Measurements from ENCODE around the gene PCDHGB4. TPM values are rescaled to one million over a fixed set of nuclear protein-coding genes. Genes with fewer than 3 reads are reported as not detected.
"Not testable (repeated sequence)": the region's sequence is repeated elsewhere in the genome, so short reads cannot be mapped to it uniquely, and the experiment has no call there.

Gene PCDHGB4
- total RNA-seq, 4 donors from 2014 or later: 1.1 to 3.3 (median 1.9) TPM

DNA sequence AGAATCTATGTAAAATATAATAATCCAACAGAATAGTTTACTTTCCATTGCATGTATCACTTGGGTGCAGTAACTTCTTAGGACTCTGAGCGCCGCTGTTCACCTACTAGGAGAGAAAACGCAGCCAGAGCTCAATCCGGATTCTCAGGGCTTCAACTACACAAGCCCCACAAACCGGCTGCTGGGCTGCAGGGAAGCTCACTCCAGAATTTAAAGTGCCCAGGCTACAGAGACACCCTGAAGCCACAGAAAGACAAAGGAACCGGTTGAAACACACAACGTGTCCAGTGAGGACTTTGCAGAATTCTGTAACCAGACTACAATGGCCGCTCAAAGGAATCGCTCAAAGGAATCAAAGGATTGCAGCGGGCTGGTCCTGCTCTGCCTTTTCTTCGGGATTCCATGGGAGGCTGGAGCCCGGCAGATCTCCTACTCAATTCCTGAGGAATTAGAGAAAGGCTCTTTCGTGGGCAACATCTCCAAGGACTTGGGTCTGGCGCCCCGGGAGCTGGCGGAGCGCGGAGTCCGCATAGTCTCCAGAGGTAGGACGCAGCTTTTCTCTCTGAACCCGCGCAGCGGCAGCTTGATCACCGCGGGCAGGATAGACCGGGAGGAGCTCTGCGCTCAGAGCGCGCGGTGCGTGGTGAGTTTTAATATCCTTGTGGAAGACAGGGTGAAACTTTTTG, 25.5 kb downstream of the PCDHGB4 start, which contains the start of gene PCDHGA10:
Gene PCDHGA10, plus strand, starts transcription at position 134 of the 686 bp plus-strand sequence. Its CDS starts 189 bp downstream, at position 323.
- H3K27me3 ChIP-seq: no peaks in the 10 kb centered on the region
- no peak within 1 kb of the TSS for H3K27ac ChIP-seq
- H3K4me3 ChIP-seq: peak within 1 kb of the TSS; percentile 24 to 45 (median 36)
- peaks cover 0 to 76% (median 16%) of the 10 kb centered on the region in 4 donors for H3K9me3 ChIP-seq
- DNase-seq: peak in 2 of 3 donors; percentile 57 to 83
- H3K36me3 ChIP-seq: no peaks in the 10 kb centered on the region
- TF ChIP-seq, protein P1, sequence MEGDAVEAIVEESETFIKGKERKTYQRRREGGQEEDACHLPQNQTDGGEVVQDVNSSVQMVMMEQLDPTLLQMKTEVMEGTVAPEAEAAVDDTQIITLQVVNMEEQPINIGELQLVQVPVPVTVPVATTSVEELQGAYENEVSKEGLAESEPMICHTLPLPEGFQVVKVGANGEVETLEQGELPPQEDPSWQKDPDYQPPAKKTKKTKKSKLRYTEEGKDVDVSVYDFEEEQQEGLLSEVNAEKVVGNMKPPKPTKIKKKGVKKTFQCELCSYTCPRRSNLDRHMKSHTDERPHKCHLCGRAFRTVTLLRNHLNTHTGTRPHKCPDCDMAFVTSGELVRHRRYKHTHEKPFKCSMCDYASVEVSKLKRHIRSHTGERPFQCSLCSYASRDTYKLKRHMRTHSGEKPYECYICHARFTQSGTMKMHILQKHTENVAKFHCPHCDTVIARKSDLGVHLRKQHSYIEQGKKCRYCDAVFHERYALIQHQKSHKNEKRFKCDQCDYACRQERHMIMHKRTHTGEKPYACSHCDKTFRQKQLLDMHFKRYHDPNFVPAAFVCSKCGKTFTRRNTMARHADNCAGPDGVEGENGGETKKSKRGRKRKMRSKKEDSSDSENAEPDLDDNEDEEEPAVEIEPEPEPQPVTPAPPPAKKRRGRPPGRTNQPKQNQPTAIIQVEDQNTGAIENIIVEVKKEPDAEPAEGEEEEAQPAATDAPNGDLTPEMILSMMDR (IDR thresholded peaks at IDR 0.05): peak in 4 of 6 experiments; percentile 53 to 64 (median 61)
- no peak for TF ChIP-seq POLR2A (IDR thresholded peaks at IDR 0.05)
- H3K4me1 ChIP-seq: no peaks in the 10 kb centered on the region

DNA sequence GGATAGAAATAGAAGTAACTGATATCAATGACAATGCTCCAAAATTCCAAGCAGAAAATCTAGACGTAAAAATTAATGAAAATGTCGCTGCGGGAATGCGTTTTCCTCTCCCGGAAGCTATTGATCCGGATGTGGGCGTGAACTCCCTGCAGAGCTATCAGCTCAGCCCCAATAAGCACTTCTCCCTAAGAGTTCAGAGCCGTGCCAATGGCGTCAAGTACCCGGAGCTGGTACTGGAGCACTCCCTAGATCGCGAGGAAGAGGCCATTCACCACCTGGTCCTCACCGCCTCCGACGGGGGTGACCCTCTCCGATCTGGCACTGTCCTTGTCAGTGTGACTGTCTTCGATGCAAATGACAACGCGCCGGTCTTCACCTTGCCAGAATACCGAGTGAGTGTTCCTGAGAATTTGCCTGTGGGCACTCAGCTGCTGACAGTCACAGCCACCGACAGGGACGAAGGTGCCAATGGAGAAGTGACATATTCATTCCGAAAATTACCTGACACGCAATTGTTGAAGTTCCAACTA, 26.1 kb downstream of the PCDHGB4 start:
- H3K4me1 ChIP-seq: no peaks in the 10 kb centered on the region
- TF ChIP-seq, protein P1 (IDR thresholded peaks at IDR 0.05): no peak
- TF ChIP-seq POLR2A (IDR thresholded peaks at IDR 0.05): no peak
- no peak overlapping the region for H3K27ac ChIP-seq
- no peaks in the 10 kb centered on the region for H3K27me3 ChIP-seq
- no peaks in the 10 kb centered on the region for H3K36me3 ChIP-seq
- H3K9me3 ChIP-seq: peaks cover 0 to 76% (median 18%) of the 10 kb centered on the region in 4 donors
- DNase-seq: no peak
- H3K4me3 ChIP-seq: peak overlapping the region; percentile 24 to 45 (median 36)

DNA sequence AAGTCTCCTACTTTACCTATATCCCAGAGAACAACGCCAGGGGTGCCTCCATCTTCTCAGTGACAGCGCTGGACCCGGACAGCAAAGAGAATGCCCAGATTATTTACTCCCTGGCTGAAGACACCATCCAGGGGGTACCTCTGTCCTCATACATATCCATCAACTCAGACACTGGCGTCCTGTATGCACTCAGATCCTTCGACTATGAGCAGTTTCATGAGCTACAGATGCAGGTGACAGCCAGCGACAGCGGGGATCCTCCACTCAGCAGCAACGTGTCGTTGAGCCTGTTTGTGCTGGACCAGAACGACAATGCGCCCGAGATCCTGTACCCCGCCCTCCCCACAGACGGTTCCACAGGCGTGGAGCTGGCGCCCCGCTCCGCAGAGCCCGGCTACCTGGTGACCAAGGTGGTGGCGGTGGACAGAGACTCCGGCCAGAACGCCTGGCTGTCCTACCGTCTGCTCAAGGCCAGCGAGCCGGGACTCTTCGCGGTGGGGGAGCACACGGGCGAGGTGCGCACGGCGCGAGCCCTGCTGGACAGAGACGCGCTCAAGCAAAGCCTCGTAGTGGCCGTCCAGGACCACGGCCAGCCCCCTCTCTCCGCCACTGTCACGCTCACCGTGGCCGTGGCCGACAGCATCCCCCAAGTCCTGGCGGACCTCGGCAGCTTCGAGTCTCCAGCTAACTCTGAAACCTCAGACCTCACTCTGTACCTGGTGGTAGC, 27.2 kb downstream of the PCDHGB4 start:
- H3K9me3 ChIP-seq: peaks cover 0 to 76% (median 19%) of the 10 kb centered on the region in 4 donors
- H3K36me3 ChIP-seq, H3K27ac ChIP-seq, H3K4me3 ChIP-seq, DNase-seq, H3K4me1 ChIP-seq, H3K27me3 ChIP-seq: not testable (repeated sequence)

DNA sequence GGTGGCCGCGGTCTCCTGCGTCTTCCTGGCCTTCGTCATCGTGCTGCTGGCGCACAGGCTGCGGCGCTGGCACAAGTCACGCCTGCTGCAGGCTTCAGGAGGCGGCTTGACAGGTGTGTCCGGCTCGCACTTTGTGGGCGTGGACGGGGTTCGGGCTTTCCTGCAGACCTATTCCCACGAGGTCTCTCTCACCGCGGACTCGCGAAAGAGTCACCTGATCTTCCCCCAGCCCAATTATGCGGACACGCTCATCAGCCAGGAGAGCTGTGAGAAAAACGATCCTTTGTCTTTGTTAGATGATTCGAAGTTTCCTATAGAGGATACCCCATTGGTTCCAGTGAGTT, 27.7 kb downstream of the PCDHGB4 start:
- DNase-seq, H3K36me3 ChIP-seq, H3K27me3 ChIP-seq, H3K27ac ChIP-seq, H3K4me1 ChIP-seq, H3K4me3 ChIP-seq: not testable (repeated sequence)
- peaks cover 0 to 76% (median 17%) of the 10 kb centered on the region in 4 donors for H3K9me3 ChIP-seq

DNA sequence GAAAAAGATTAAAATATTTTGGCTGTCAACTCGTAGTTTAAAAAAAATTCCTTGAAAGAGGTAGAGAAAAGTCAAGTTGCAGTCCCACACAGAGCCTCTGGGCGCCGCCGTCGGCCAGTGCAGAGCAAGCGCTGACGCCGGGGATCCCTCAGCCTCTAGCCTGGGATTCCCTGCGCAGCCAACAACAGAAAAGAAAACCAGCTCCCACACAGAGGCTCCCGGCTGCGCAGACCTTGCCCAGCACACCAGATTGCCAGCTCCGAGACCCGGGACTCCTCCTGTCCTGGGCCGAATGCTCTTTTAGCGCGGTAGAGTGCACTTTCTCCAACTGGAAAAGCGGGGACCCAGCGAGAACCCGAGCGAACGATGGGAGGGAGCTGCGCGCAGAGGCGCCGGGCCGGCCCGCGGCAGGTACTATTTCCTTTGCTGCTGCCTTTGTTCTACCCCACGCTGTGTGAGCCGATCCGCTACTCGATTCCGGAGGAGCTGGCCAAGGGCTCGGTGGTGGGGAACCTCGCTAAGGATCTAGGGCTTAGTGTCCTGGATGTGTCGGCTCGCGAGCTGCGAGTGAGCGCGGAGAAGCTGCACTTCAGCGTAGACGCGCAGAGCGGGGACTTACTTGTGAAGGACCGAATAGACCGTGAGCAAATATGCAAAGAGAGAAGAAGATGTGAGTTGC, 30.1 kb downstream of the PCDHGB4 start, which contains the start of gene PCDHGB7:
Gene PCDHGB7, plus strand, starts transcription at position 184 of the 679 bp plus-strand sequence. Its CDS starts 183 bp downstream, at position 367.
- peaks cover 0 to 85% (median 25%) of the 10 kb centered on the region in 4 donors for H3K9me3 ChIP-seq
- peak in 2 of 3 donors; percentile 54 to 80 for DNase-seq
- not testable (repeated sequence) for H3K27ac ChIP-seq, H3K27me3 ChIP-seq, H3K4me1 ChIP-seq, H3K36me3 ChIP-seq
- TF ChIP-seq, protein P1 (IDR thresholded peaks at IDR 0.05): peak; percentile 24 to 51 (median 40)
- peak within 1 kb of the TSS in 3 of 4 donors; percentile 26 to 41 (median 39) for H3K4me3 ChIP-seq

DNA sequence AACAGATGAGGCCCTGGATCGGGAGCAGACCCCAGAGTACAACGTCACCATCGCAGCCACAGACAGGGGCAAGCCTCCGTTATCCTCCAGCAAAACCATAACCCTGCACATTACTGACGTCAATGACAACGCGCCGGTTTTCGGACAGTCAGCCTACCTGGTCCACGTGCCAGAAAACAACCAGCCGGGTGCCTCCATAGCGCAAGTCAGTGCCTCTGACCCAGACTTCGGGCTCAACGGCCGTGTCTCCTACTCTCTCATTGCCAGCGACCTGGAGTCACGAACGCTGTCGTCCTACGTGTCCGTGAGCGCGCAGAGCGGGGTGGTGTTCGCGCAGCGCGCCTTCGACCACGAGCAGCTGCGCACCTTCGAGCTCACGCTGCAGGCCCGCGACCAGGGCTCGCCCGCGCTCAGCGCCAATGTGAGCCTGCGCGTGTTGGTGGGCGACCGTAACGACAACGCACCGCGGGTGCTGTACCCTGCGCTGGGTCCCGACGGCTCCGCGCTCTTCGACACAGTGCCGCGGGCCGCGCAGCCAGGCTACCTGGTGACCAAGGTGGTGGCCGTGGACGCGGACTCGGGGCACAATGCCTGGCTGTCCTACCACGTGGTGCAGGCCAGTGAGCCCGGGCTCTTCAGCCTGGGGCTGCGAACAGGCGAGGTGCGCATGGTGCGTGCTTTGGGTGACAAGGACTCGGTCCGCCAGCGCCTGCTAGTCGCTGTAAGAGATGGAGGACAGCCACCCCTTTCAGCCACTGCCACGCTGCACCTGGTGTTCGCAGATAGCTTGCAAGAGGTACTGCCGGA, 31.8 kb downstream of the PCDHGB4 start:
- H3K4me1 ChIP-seq: no peaks in the 10 kb centered on the region
- H3K4me3 ChIP-seq: no peak overlapping the region
- no peaks in the 10 kb centered on the region for H3K27me3 ChIP-seq
- peaks cover 0 to 80% (median 26%) of the 10 kb centered on the region in 4 donors for H3K9me3 ChIP-seq
- no peak for DNase-seq
- TF ChIP-seq, protein P1 (IDR thresholded peaks at IDR 0.05): no peak
- no peak for TF ChIP-seq POLR2A (IDR thresholded peaks at IDR 0.05)
- no peaks in the 10 kb centered on the region for H3K36me3 ChIP-seq
- no peak overlapping the region for H3K27ac ChIP-seq

Measured in Peyer's patch (tissue), 4 donors.